Measurements from ENCODE around the gene GOT2.
"Not testable (repeated sequence)": the region's sequence is repeated elsewhere in the genome, so short reads cannot be mapped to it uniquely, and the experiment has no call there.

Gene GOT2

GRCh38 chr16:58716468-58716867 lies 17.6 kb downstream of the GOT2 start:
- DNase-seq: no peak

GRCh38 chr16:58713742-58714141 lies 20.4 kb downstream of the GOT2 start:
- DNase-seq: no peak

- DNase-seq: no peak
These were observed 24.8 kb downstream of the GOT2 start for GRCh38 chr16:58709333-58709732.

GRCh38 chr16:58699151-58699550 lies 35.0 kb downstream of the GOT2 start:
- DNase-seq: no peak

- no peak for DNase-seq
These were observed 38.7 kb downstream of the GOT2 start for GRCh38 chr16:58695368-58695767.

GRCh38 chr16:58692450-58692849 lies 41.7 kb downstream of the GOT2 start:
- no peak for DNase-seq

- DNase-seq: not testable (repeated sequence)
These were observed 47.0 kb downstream of the GOT2 start for GRCh38 chr16:58686985-58687706.

GRCh38 chr16:58685084-58685449 lies 49.0 kb downstream of the GOT2 start:
- no peak for DNase-seq

GRCh38 chr16:58684354-58685083 lies 49.6 kb downstream of the GOT2 start, which contains the start of gene SLC38A7:
Gene SLC38A7, minus strand, starts transcription at chr16:58684770. Its CDS starts 4,644 bp downstream, at chr16:58680126.
- no peak for DNase-seq

GRCh38 chr16:58684001-58684353 lies 50.1 kb downstream of the GOT2 start:
- DNase-seq: no peak

- DNase-seq: no peak
These were observed 54.4 kb downstream of the GOT2 start for GRCh38 chr16:58679763-58680162.

GRCh38 chr16:58678716-58679115 lies 55.4 kb downstream of the GOT2 start:
- DNase-seq: no peak

- no peak for DNase-seq
These were observed 55.8 kb downstream of the GOT2 start for GRCh38 chr16:58678269-58678668.

GRCh38 chr16:58670946-58671583 lies 63.1 kb downstream of the GOT2 start:
- no peak for DNase-seq

GRCh38 chr16:58670177-58670576 lies 63.9 kb downstream of the GOT2 start:
- DNase-seq: no peak

- no peak for DNase-seq
These were observed 68.9 kb downstream of the GOT2 start for GRCh38 chr16:58665200-58665599.

GRCh38 chr16:58661199-58661830 lies 72.8 kb downstream of the GOT2 start:
- DNase-seq: no peak

- not testable (repeated sequence) for DNase-seq
These were observed 74.2 kb downstream of the GOT2 start for GRCh38 chr16:58659911-58660310.

GRCh38 chr16:58658796-58659211 lies 75.3 kb downstream of the GOT2 start:
- no peak for DNase-seq

Data from cortex of kidney (tissue), 1 donor.